ENCODE measurements around the gene ZFP3.
"Not testable (repeated sequence)": the region's sequence is repeated elsewhere in the genome, so short reads cannot be mapped to it uniquely, and the experiment has no call there.

ZFP3 gene

GRCh38 chr17:5133311-5133710 is 55.0 kb downstream of the ZFP3 start:
- no peak for TF ChIP-seq CTCF (IDR thresholded peaks at IDR 0.05; ENCODE audit: control insufficient read depth, insufficient read depth, low read depth, low read length, missing control alignments)
- H3K4me3 ChIP-seq (ENCODE audit: control insufficient read depth, low read depth, low read length) = no peak overlapping the region
- DNase-seq (ENCODE audit: low read depth) = no peak

GRCh38 chr17:5133961-5134360 is 55.7 kb downstream of the ZFP3 start:
- DNase-seq (ENCODE audit: low read depth) = not testable (repeated sequence)

GRCh38 chr17:5134571-5134970 is 56.3 kb downstream of the ZFP3 start:
- H3K4me3 ChIP-seq (ENCODE audit: control insufficient read depth, low read depth, low read length); DNase-seq (ENCODE audit: low read depth): not testable (repeated sequence)

More at GRCh38 chr17:5133961-5134360, 55.7 kb downstream of the ZFP3 start:
- not testable (repeated sequence) for H3K4me3 ChIP-seq (ENCODE audit: control insufficient read depth, low read depth, low read length)

- DNase-seq (ENCODE audit: low read depth); H3K4me3 ChIP-seq (ENCODE audit: control insufficient read depth, low read depth, low read length): not testable (repeated sequence)
These were observed 57.0 kb downstream of the ZFP3 start for GRCh38 chr17:5135131-5135712.

- no peak overlapping the region for H3K4me3 ChIP-seq (ENCODE audit: control insufficient read depth, low read depth, low read length)
- no peak for TF ChIP-seq CTCF (IDR thresholded peaks at IDR 0.05; ENCODE audit: control insufficient read depth, insufficient read depth, low read depth, low read length, missing control alignments)
- DNase-seq (ENCODE audit: low read depth) = no peak
These were observed 57.7 kb downstream of the ZFP3 start for GRCh38 chr17:5135726-5136579.

GRCh38 chr17:5136580-5137412 is 58.5 kb downstream of the ZFP3 start:
- not testable (repeated sequence) for DNase-seq (ENCODE audit: low read depth); H3K4me3 ChIP-seq (ENCODE audit: control insufficient read depth, low read depth, low read length)

GRCh38 chr17:5137511-5138197 is 59.4 kb downstream of the ZFP3 start:
- DNase-seq (ENCODE audit: low read depth); H3K4me3 ChIP-seq (ENCODE audit: control insufficient read depth, low read depth, low read length): not testable (repeated sequence)

- H3K4me3 ChIP-seq (ENCODE audit: control insufficient read depth, low read depth, low read length); DNase-seq (ENCODE audit: low read depth): not testable (repeated sequence)
These were observed 59.9 kb downstream of the ZFP3 start for GRCh38 chr17:5138198-5138544.

- no peak for DNase-seq (ENCODE audit: low read depth)
- no peak overlapping the region for H3K4me3 ChIP-seq (ENCODE audit: control insufficient read depth, low read depth, low read length)
- TF ChIP-seq CTCF (IDR thresholded peaks at IDR 0.05; ENCODE audit: control insufficient read depth, insufficient read depth, low read depth, low read length, missing control alignments) = no peak
These were observed 60.6 kb downstream of the ZFP3 start for GRCh38 chr17:5138616-5139457.

All from AG09309 (cell line).